Testis (tissue), 2 donors: Measurements from ENCODE around the gene RIMKLA.

ENCODE experiments used
- POLR2A ChIP-seq: fragments of 450-650 bp; IDR thresholded peaks from one replicate; pipeline ENCODE4 v1.6.1; 2017; ENCODE audit warnings: antibody characterized with exemption, mild to moderate bottlenecking, moderate library complexity
- TF ChIP-seq, protein P1 (sequence below), 3 experiments: fragments of 450-650 bp in 2 of 3; fragments of 200-600 bp in 1 of 3; sonication (generic) in 1 of 3; IDR thresholded peaks; one replicate each; pipeline ENCODE4 v1.5.1; 2016 to 2019; ENCODE audit warnings: antibody characterized with exemption in 3 of 3, mild to moderate bottlenecking in 2 of 3, moderate library complexity in 1 of 3

DNA sequence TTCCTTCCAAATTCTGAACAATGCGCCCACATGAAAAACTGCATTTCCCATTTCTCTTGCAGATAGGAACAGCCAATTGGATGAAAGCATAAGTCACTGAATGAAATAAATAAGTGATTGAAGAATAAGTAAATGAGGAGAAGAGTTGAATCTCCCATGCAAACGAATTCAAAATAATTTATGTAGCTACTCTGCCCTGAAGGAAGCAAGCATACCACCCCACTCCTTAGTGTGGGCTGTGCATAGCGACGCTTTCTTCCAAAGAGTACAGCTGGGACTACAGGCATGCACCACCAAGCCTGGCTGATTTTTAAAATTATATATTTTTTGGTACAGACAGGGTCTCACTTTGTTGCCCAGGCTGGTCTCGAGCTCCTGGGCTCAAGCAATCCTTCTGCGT, 16.5 kb upstream of the RIMKLA start:
- TF ChIP-seq, protein P1, sequence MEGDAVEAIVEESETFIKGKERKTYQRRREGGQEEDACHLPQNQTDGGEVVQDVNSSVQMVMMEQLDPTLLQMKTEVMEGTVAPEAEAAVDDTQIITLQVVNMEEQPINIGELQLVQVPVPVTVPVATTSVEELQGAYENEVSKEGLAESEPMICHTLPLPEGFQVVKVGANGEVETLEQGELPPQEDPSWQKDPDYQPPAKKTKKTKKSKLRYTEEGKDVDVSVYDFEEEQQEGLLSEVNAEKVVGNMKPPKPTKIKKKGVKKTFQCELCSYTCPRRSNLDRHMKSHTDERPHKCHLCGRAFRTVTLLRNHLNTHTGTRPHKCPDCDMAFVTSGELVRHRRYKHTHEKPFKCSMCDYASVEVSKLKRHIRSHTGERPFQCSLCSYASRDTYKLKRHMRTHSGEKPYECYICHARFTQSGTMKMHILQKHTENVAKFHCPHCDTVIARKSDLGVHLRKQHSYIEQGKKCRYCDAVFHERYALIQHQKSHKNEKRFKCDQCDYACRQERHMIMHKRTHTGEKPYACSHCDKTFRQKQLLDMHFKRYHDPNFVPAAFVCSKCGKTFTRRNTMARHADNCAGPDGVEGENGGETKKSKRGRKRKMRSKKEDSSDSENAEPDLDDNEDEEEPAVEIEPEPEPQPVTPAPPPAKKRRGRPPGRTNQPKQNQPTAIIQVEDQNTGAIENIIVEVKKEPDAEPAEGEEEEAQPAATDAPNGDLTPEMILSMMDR (IDR thresholded peaks at IDR 0.05), result no peak
- no peak for TF ChIP-seq POLR2A
